GM21737 (cell line): ENCODE measurements around the gene PHETA2.
A peak's percentile ranks its signal among the peaks of the same experiment; 100 is the strongest.
"Not testable (repeated sequence)": the region's sequence is repeated elsewhere in the genome, so short reads cannot be mapped to it uniquely, and the experiment has no call there.

Experiments used
- ATAC-seq: cut with Tn5 transposase; IDR thresholded peaks from one replicate; pipeline ENCODE4 v1.9.1; 2021; ENCODE audit warnings: mild to moderate bottlenecking, moderate library complexity; ENCODE audit not compliant: unreplicated experiment

The PHETA2 gene

GRCh38 chr22:42069801-42070516 is 4.1 kb upstream of the PHETA2 start:
- no peak for ATAC-seq

GRCh38 chr22:42070517-42071422 is 3.3 kb upstream of the PHETA2 start, which contains the start of gene NAGA:
Gene NAGA, minus strand, starts transcription at chr22:42070812. Its CDS starts 515 bp downstream, at chr22:42070297.
- peak; percentile 85 for ATAC-seq

- not testable (repeated sequence) for ATAC-seq
Observed at GRCh38 chr22:42071508-42071907, 2.5 kb upstream of the PHETA2 start.

- ATAC-seq = no peak
Observed at GRCh38 chr22:42072606-42073330, 1.3 kb upstream of the PHETA2 start.

GRCh38 chr22:42073621-42074041 is 417 bp upstream of the PHETA2 start:
- ATAC-seq = no peak

- no peak for ATAC-seq
Observed at GRCh38 chr22:42074846-42075676, 1.0 kb downstream of the PHETA2 start.

- ATAC-seq = no peak
Observed at GRCh38 chr22:42076764-42077485, 2.9 kb downstream of the PHETA2 start.

GRCh38 chr22:42077486-42078125 is 3.6 kb downstream of the PHETA2 start:
- ATAC-seq = no peak

GRCh38 chr22:42078469-42079318 is 4.6 kb downstream of the PHETA2 start:
- ATAC-seq = peak; percentile 1

GRCh38 chr22:42079319-42080251 is 5.5 kb downstream of the PHETA2 start, which contains the start of gene SMDT1:
Gene SMDT1, plus strand, starts transcription at chr22:42079700. Its CDS starts 69 bp downstream, at chr22:42079769.
- peak; percentile 79 for ATAC-seq

- ATAC-seq = no peak
Observed at GRCh38 chr22:42080287-42080686, 6.2 kb downstream of the PHETA2 start.

GRCh38 chr22:42083119-42083518 is 9.1 kb downstream of the PHETA2 start:
- ATAC-seq = no peak

GRCh38 chr22:42084874-42085273 is 10.8 kb downstream of the PHETA2 start:
- ATAC-seq = no peak

- ATAC-seq = no peak
Observed at GRCh38 chr22:42086051-42086450, 12.0 kb downstream of the PHETA2 start.

- peak; percentile 89 for ATAC-seq
Observed at GRCh38 chr22:42090596-42091454, 16.8 kb downstream of the PHETA2 start, which contains the start of gene NDUFA6. Gene NDUFA6, minus strand, starts transcription at chr22:42090772. Its CDS starts 28 bp downstream, at chr22:42090744.

GRCh38 chr22:42091455-42091782 is 17.4 kb downstream of the PHETA2 start:
- no peak for ATAC-seq
